CD4-positive, CD25-positive, alpha-beta regulatory T cell (primary cell): ENCODE measurements around the gene DGKB. TPM values are rescaled to one million over a fixed set of nuclear protein-coding genes. Genes with fewer than 3 reads are reported as not detected.

Source experiments
- ATAC-seq, 2 donors: fragments of 150-1000 bp; cut with Tn5 transposase; one replicate each; pipeline ENCODE4 v1.10.0; 2021; ENCODE audit warnings: low read depth in 2 of 2, moderate number of reproducible peaks in 2 of 2, moderate library complexity in 1 of 2
- DNase-seq, 3 donors: peaks; one replicate each; pipeline versions ENCODE4 v3.0.0 to v3.0.0-alpha.2; 2012 to 2022; ENCODE audit warnings: mixed read lengths in 1 of 3
- H3K27ac ChIP-seq: one replicate; pipeline ENCODE4 v1.7.0; 2013; ENCODE audit warnings: mild to moderate bottlenecking, low read length; ENCODE audit not compliant: insufficient read depth, poor library complexity, severe bottlenecking
- H3K27me3 ChIP-seq: one replicate; pipeline ENCODE4 v1.7.0; 2013; ENCODE audit warnings: low read length; ENCODE audit not compliant: control insufficient read depth, insufficient read depth
- H3K36me3 ChIP-seq: one replicate; pipeline ENCODE4 v1.7.0; 2013; ENCODE audit warnings: mild to moderate bottlenecking, low read length, moderate library complexity; ENCODE audit not compliant: control insufficient read depth, insufficient read depth
- H3K4me1 ChIP-seq: 2 replicates; pipeline ENCODE4 v1.7.0; 2013; ENCODE audit warnings: mild to moderate bottlenecking, low read length; ENCODE audit not compliant: insufficient read depth, control insufficient read depth, poor library complexity, severe bottlenecking
- H3K4me3 ChIP-seq: one replicate; pipeline ENCODE4 v1.7.0; 2013; ENCODE audit warnings: low read depth, mild to moderate bottlenecking, low read length, moderate library complexity
- H3K9me3 ChIP-seq, 2 experiments: 1 replicate in 1 of 2; 2 replicates in 1 of 2; pipeline ENCODE4 v1.7.0; 2013; ENCODE audit warnings: low read length in 2 of 2, mild to moderate bottlenecking in 1 of 2, moderate library complexity in 1 of 2; ENCODE audit not compliant: control insufficient read depth in 2 of 2
- H3K27ac Mint-ChIP-seq, 3 donors: one replicate each; pipeline ENCODE4 v1.8.0; 2020 to 2022; ENCODE audit warnings: mild to moderate bottlenecking in 3 of 3, mixed read lengths in 3 of 3, moderate library complexity in 2 of 3
- H3K27me3 Mint-ChIP-seq: one replicate; pipeline ENCODE4 v1.8.0; 2022; ENCODE audit warnings: mild to moderate bottlenecking, mixed read lengths
- H3K36me3 Mint-ChIP-seq: one replicate; pipeline ENCODE4 v1.8.0; 2020; ENCODE audit warnings: mixed read lengths
- H3K4me1 Mint-ChIP-seq, 4 donors: one replicate each; pipeline ENCODE4 v1.8.0; 2020 to 2022; ENCODE audit warnings: mixed read lengths in 4 of 4, mild to moderate bottlenecking in 1 of 4
- H3K4me3 Mint-ChIP-seq, 4 donors: one replicate each; pipeline ENCODE4 v1.8.0; 2020 to 2022; ENCODE audit warnings: mild to moderate bottlenecking in 4 of 4, mixed read lengths in 4 of 4, moderate library complexity in 3 of 4
- H3K9me3 Mint-ChIP-seq, 7 donors: one replicate each; pipeline ENCODE4 v1.8.0; 2020 to 2022; ENCODE audit warnings: mixed read lengths in 7 of 7, mild to moderate bottlenecking in 3 of 7, moderate library complexity in 2 of 7
- polyA plus RNA-seq, 4 donors: library from polyadenylated mRNA; unstranded; fragments of 300-500 nt; fragmentation: Illumina TruSeq; gene quantifications; one replicate each; pipeline ENCODE4 v1.2.3, GENCODE V29; 2021
- total RNA-seq: library from RNA; stranded (reverse); gene quantifications from one replicate; pipeline ENCODE4 v1.2.3, GENCODE V29; 2022

DGKB gene
- total and polyA plus RNA-seq, 5 donors from 2014 or later: not detected

DNA sequence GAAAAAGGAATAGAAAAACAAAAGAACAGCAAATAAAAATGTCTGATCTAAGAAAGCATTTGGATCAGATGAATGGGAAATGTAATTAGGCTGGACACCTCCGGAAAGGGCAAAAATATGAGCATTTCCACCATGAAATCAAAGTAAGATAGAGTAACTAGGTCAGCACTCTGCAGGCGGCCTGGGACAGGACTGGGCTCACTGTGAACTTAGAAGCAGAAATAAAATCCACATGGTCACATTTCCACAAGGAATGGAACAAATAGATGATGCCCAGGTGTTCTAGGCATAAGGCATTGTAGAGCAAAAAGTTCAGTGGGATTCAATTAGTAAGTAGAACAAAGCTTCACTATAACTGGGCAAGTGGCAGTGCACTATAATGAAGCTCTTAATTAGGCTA, 703.2 kb downstream of the DGKB start:
- ATAC-seq (no peak), DNase-seq (no peak)
- no peak overlapping the region for H3K27ac Mint-ChIP-seq
- Histone ChIP-seq H3K27me3 (no peaks in the 10 kb centered on the region), H3K4me3 (no peak overlapping the region), H3K4me1 (no peaks in the 10 kb centered on the region), H3K27ac (no peak overlapping the region), H3K9me3 (no peaks in the 10 kb centered on the region), H3K36me3 (no peaks in the 10 kb centered on the region)
- H3K27me3 Mint-ChIP-seq: no peaks in the 10 kb centered on the region
- no peak overlapping the region for H3K4me3 Mint-ChIP-seq
- H3K36me3 Mint-ChIP-seq: no peaks in the 10 kb centered on the region
- H3K9me3 Mint-ChIP-seq: peaks cover 0 to 4% (median 0%) of the 10 kb centered on the region in 7 donors
- no peaks in the 10 kb centered on the region for H3K4me1 Mint-ChIP-seq

DNA sequence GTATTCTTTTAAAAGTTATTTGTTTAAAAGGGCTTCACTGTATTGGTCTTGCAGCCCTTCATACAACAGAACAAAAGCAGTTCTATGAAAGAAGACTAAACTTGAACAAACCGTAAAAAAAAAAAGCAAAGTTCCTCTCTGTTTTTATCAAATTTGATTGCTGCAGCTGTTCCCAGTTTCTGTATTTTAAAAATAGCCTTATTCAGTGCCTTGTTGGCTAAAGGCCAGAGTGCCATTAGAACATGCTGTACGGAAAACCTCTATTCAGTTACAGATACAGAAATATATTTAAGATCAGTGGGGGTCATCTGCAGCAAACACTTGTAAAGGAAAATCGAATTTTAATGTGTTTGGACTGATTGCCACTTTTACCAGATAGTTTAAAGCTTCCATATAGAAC, 705.3 kb downstream of the DGKB start:
- Mint-ChIP-seq H3K4me3 (no peak overlapping the region), H3K9me3 (peaks cover 0 to 4% (median 0%) of the 10 kb centered on the region in 7 donors), H3K36me3 (no peaks in the 10 kb centered on the region), H3K4me1 (no peaks in the 10 kb centered on the region), H3K27me3 (no peaks in the 10 kb centered on the region), H3K27ac (no peak overlapping the region)
- Histone ChIP-seq H3K27ac (no peak overlapping the region), H3K4me1 (no peaks in the 10 kb centered on the region), H3K9me3 (no peaks in the 10 kb centered on the region), H3K36me3 (no peaks in the 10 kb centered on the region), H3K27me3 (no peaks in the 10 kb centered on the region), H3K4me3 (no peak overlapping the region)
- ATAC-seq (no peak), DNase-seq (no peak)

DNA sequence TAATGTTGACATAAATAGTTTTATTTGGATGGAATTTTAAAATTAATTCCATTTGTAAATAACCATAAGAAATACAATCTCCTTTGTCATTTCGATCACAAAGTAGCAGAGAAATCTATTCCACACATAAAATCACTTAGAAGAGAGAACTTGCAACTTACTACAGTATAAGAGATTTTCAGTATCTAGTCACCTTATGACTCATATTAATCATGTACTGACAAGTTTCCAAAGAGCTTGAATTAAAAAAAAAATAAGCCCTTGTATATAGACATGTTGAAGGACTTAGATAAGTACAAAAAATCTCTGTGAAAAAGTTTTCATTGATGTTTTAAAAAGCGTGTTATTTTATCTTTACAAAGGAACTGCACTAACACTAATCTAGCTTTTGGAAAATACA, 706.0 kb downstream of the DGKB start:
- no peak overlapping the region for H3K4me3 ChIP-seq
- H3K9me3 Mint-ChIP-seq: peaks cover 0 to 4% (median 0%) of the 10 kb centered on the region in 7 donors
- no peaks in the 10 kb centered on the region for H3K4me1 Mint-ChIP-seq
- H3K27ac ChIP-seq: no peak overlapping the region
- no peaks in the 10 kb centered on the region for H3K27me3 ChIP-seq
- H3K4me3 Mint-ChIP-seq: no peak overlapping the region
- no peaks in the 10 kb centered on the region for H3K36me3 Mint-ChIP-seq
- H3K36me3 ChIP-seq: no peaks in the 10 kb centered on the region
- no peak overlapping the region for H3K27ac Mint-ChIP-seq
- no peaks in the 10 kb centered on the region for H3K9me3 ChIP-seq
- DNase-seq (no peak), ATAC-seq (no peak)
- no peaks in the 10 kb centered on the region for H3K27me3 Mint-ChIP-seq
- H3K4me1 ChIP-seq: no peaks in the 10 kb centered on the region

DNA sequence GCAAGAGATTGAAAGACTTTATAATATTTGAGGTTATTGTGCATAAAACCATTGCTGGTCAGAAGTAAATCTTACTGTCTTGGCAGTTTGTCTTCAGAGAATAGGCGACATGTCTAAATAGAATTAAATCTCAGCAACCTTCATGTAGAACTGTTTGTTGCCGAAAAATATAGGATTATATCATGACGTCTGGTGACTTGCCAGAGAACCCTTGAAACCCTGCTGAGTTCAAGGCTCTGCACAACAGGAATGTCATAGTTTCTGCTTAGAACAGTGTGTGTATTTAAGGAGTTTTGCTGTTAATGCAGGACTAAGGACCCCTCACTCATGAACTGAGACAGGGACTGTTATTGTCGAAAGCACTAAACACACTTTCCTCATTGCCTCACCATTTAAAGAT, 706.7 kb downstream of the DGKB start:
- Mint-ChIP-seq H3K27ac (no peak overlapping the region), H3K9me3 (peaks cover 0 to 4% (median 0%) of the 10 kb centered on the region in 7 donors), H3K4me3 (no peak overlapping the region), H3K4me1 (no peaks in the 10 kb centered on the region), H3K36me3 (no peaks in the 10 kb centered on the region), H3K27me3 (no peaks in the 10 kb centered on the region)
- ATAC-seq (no peak), DNase-seq (no peak)
- H3K4me3 ChIP-seq: no peak overlapping the region
- no peaks in the 10 kb centered on the region for H3K27me3 ChIP-seq
- no peaks in the 10 kb centered on the region for H3K4me1 ChIP-seq
- no peaks in the 10 kb centered on the region for H3K9me3 ChIP-seq
- no peak overlapping the region for H3K27ac ChIP-seq
- H3K36me3 ChIP-seq: no peaks in the 10 kb centered on the region

DNA sequence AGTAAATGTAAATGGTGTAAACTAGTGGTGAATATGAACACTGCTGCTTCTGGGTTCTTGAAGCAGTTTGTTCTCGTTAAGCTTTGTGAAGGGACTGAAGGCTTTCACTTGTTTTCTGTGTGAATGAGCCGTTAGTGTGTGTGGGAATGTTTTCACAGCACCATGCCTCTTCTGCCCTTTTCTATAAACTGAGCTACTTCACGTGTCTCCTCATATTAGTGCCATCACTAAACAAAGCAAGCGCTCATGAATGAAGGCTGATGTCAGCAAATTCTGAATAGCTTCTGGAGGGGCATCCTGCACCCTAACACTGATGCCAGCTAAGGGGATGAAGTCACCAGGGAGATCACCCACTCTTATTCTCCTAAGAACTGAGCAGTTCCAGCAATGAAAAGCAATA, 707.5 kb downstream of the DGKB start:
- no peaks in the 10 kb centered on the region for H3K4me1 Mint-ChIP-seq
- no peak overlapping the region for H3K4me3 Mint-ChIP-seq
- no peak overlapping the region for H3K27ac ChIP-seq
- peaks cover 0 to 7% (median 2%) of the 10 kb centered on the region in 7 donors for H3K9me3 Mint-ChIP-seq
- H3K27ac Mint-ChIP-seq: no peak overlapping the region
- H3K36me3 ChIP-seq: no peaks in the 10 kb centered on the region
- H3K4me1 ChIP-seq: no peaks in the 10 kb centered on the region
- H3K9me3 ChIP-seq: no peaks in the 10 kb centered on the region
- H3K36me3 Mint-ChIP-seq: no peaks in the 10 kb centered on the region
- no peak for ATAC-seq
- no peak for DNase-seq
- no peak overlapping the region for H3K4me3 ChIP-seq
- no peaks in the 10 kb centered on the region for H3K27me3 Mint-ChIP-seq
- H3K27me3 ChIP-seq: no peaks in the 10 kb centered on the region

DNA sequence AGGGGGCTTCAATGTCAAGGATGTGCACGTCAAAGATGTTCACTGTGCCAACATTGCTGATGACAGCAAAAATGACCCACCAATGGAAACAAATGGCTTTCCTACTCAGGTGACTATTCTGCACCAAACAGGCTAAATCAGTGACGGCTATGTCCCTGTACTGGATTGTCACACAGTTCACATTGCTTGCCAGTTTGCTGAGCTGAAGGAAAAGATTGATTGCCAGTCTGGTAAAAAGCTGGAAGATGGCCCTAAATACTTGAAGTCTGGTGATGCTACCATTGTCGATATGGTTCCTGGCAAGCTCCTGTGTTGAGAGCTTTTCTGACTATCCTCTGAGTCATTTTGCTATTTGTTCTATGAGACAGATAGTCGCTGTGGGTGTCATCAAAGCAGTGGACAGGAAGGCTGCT, 710.9 kb downstream of the DGKB start:
- no peaks in the 10 kb centered on the region for H3K36me3 Mint-ChIP-seq
- peaks cover 0 to 3% of the 10 kb centered on the region in 2 experiments for H3K9me3 ChIP-seq
- H3K9me3 Mint-ChIP-seq: peaks cover 0 to 12% (median 5%) of the 10 kb centered on the region in 7 donors
- H3K27me3 ChIP-seq: no peaks in the 10 kb centered on the region
- H3K4me1 ChIP-seq: no peaks in the 10 kb centered on the region
- no peaks in the 10 kb centered on the region for H3K4me1 Mint-ChIP-seq
- no peak overlapping the region for H3K4me3 Mint-ChIP-seq
- ATAC-seq (no peak), DNase-seq (no peak)
- no peak overlapping the region for H3K4me3 ChIP-seq
- no peaks in the 10 kb centered on the region for H3K36me3 ChIP-seq
- no peak overlapping the region for H3K27ac ChIP-seq
- H3K27ac Mint-ChIP-seq: no peak overlapping the region
- no peaks in the 10 kb centered on the region for H3K27me3 Mint-ChIP-seq

DNA sequence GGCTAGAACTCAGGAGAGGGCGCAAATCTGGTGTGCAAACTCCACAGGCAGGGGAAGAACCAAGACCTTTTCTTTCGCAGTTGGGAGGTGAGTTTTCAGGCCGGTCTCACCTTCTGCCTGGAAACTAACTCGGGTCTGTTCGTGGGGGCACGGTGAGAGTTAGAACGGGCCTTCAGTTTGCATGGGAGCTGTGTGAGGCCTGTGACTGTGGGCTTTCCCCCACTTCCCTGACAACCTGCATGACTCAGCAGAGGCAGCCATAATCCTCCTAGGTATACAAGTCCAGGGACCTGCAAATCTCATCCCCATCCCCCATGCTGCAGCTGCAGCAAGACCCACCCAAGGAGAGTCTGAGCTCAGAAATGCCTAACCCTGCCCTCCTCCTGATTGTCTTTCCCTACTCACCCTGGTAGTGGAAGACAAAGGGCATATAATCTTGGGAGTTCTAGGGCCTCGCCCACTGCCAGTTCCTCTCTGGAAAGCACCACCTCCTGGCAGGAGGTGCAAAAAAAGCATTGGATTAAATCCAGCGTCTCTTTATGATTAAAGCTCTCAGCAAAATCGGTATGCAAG, 718.2 kb downstream of the DGKB start:
- Mint-ChIP-seq H3K27me3 (no peaks in the 10 kb centered on the region), H3K27ac (no peak overlapping the region), H3K36me3 (no peaks in the 10 kb centered on the region), H3K4me1 (no peaks in the 10 kb centered on the region), H3K9me3 (peaks cover 2 to 26% (median 5%) of the 10 kb centered on the region in 7 donors), H3K4me3 (no peak overlapping the region)
- no peak for ATAC-seq
- no peak for DNase-seq
- Histone ChIP-seq H3K4me1 (no peaks in the 10 kb centered on the region), H3K36me3 (no peaks in the 10 kb centered on the region), H3K27me3 (no peaks in the 10 kb centered on the region), H3K9me3 (peaks cover 2 to 3% of the 10 kb centered on the region in 2 experiments), H3K27ac (no peak overlapping the region), H3K4me3 (no peak overlapping the region)

DNA sequence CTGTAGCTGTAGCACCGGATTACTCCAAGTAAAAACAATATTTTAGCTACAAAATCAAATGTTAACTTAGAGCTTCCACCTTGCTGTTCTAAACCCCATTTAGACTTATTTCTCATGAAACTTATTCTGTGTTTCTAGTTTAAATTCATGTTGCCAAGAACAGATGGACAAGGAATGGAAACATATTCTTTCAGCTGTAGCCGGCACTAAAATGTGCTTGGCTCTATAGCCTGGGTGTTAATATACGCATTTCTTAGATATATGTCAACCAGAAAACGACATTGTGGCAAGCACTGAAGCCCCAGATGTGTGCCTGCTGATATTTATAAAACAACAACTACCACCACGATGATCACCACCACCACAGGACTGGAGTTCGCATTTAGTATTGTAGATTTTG, 722.8 kb downstream of the DGKB start:
- H3K27me3 ChIP-seq: no peaks in the 10 kb centered on the region
- H3K27ac ChIP-seq: no peak overlapping the region
- no peak for DNase-seq
- peaks cover 0 to 2% of the 10 kb centered on the region in 2 experiments for H3K9me3 ChIP-seq
- no peaks in the 10 kb centered on the region for H3K4me1 ChIP-seq
- Mint-ChIP-seq H3K9me3 (peaks cover 1 to 13% (median 3%) of the 10 kb centered on the region in 7 donors), H3K27me3 (no peaks in the 10 kb centered on the region), H3K27ac (no peak overlapping the region), H3K36me3 (no peaks in the 10 kb centered on the region), H3K4me3 (no peak overlapping the region), H3K4me1 (no peaks in the 10 kb centered on the region)
- no peaks in the 10 kb centered on the region for H3K36me3 ChIP-seq
- no peak overlapping the region for H3K4me3 ChIP-seq
- ATAC-seq: no peak
